Measurements from ENCODE around the gene DNAH10.

The DNAH10 gene

DNA sequence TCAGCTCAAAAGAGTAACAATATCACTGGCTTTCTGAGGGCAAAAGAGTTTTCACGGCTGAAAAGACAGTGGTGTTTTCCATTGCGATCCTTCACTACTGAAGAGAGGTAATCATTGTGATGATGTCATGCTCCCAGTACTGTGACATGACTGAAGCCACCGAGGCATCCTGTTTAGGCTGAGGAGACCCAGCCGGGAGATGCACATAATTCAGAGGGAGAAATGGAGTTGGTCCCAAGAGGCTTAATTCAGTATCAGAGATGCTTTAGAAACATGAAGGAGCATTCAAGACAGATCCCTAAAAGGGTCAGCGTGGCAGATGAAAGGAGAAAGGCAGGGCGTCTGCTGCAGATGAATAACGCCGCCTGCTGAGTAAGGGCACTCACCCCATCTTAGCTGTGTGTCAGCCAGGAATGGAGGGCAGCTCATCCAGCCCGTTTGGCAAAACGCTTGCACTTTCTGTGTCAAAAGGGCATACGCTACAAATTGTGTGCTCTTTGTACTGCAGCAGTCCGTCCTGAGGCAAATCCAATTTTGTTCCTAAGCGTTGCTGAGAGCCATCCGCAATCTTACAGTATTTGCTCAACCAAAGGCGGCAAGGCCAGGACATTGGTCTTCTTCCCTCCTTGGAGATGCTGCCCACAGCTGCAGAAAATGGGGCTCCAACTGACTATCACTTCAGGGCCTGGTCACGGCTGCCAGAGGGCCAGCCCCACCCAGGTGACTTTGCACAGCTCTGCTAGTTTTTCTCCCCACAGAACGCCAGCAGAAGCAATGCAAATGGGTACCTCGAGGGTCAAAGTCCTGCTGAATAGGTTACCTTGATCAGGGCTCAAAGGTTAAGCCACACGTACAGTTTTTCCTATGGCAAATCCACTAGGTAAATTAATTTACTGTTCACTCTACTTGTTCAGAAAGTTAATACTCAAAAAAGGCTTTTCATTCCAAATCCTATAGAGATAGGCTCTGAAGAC lies 187.0 kb downstream of the DNAH10 start:
- DNase-seq = no peak

DNA sequence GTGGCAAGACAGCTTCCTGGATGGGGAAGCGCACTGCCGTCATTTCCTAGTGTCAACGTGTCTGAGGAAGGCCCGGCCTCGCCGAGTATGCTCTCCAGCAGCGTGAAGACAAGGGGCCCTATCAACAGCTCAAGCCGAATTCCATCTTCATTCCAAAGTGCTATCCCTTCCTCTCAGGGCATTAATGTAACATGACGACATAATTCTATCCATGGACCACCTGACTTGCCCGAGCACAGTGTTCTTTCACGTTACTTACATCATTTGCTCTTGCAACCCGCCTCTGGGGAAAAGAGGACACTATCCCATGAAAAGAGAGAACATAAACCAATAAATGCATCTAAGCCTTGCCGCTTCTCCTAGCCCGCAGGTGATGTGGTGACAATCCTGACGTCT lies 187.7 kb downstream of the DNAH10 start:
- no peak for DNase-seq

DNA sequence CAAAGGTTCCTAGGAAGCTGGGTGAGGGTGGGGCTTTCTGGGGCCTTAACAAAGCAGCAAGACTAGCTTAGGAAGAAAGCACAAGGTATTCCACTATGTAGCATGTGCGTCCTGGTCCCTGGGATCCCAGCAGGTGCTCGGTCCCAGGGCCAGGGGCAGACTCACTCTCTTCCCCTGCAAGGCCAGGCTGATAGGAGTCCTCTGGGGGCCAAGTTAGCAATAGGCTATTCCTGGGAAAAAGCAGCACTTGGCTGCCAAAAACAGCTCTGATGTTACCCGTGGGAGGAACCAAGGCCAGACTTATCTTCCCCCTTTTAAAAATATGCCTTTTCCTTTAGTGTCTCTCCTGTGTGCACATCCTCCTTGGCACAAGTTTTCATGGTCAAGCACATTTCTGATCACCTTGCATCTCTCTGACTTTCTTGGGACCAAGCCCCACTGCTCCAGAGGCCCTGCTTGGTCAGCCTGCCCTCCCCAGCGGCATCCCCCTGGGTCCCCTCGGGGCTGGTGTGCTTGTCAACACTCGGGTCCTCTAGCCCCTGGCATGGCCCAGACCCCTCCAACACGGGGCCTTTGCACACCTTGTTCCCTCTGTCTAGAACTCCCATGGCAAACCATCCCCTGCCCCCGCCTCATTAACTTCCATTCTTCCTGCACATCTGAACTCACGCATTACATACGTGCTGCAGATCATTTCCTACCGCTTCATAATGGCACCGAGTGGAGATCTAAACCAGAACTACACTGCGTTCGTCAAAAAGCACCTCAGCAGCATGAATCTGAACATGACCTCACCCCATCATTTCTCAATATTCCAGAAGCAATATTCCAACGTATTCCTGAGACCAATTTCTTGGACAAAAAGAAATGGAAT lies 188.6 kb downstream of the DNAH10 start:
- DNase-seq = no peak

DNA sequence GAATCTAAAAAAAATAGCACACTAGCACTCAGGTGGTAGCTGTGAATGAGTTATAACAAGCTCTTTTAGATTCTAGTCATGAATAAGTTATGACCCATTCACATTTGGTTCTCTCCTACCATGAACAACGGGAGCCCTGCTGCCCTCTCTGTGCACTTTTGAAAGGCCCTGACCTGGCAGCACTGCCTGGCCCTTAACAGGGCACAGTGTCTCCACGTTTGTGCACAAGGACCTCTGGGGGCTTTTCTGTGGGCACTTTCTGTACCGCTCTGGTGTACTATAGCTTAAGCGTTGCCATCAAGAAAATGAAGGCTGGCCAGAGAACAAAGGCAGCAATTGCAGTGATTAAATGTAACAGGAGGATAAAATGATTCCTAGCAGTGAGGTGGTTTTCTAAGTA lies 189.4 kb downstream of the DNAH10 start:
- no peak for DNase-seq

DNA sequence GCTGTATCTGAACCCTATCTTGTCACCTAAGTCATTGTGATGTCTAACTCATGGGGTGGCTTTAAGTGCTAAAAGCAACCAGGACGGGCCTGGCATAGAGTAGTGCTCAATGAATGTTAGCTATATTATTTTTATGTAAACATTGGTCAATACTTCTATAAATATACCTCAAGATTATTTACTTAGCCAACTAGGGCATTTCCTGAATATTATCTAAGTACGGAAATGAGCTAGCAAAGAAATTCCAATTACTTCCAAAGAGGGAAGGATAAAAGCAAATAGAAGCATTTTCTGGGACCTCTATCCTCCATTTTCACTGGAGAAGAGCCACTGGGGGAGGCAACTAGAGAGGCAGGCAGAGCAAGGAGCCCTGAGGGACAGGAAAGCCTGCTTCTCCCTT lies 189.9 kb downstream of the DNAH10 start:
- DNase-seq = no peak

DNA sequence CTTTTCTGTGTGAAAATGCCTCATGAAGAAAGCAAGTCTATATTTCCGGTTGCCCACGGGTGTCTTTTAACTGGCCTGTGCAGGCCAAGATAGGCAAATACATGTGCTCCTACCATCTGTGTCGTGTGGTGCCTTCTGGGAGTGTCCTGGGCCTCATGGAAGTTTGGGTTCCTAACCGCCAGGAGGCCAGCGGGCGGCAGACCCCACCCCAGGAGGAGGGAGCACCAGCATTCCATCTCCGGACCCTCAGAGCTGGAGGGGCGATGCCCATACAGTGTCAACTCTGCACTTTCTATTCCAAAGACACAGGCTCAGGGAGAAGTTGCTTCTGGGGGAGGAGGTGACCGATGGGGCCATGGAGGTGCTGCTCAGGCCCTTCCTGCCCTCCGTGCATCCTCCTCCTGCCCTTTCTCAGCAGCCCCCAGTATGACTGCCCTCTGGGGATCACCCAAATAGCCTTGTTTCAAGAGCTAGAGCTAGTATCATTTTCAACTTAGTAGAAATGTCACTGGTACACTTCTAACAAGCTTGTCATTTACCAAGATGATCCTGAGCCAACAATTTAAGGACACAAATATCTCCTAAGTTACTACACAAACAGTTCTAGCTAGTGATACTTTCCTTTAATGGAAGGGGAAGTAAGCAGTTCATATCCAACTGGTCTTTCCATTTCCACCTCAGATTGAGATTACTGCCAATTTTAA lies 192.7 kb downstream of the DNAH10 start:
- no peak for DNase-seq

DNA sequence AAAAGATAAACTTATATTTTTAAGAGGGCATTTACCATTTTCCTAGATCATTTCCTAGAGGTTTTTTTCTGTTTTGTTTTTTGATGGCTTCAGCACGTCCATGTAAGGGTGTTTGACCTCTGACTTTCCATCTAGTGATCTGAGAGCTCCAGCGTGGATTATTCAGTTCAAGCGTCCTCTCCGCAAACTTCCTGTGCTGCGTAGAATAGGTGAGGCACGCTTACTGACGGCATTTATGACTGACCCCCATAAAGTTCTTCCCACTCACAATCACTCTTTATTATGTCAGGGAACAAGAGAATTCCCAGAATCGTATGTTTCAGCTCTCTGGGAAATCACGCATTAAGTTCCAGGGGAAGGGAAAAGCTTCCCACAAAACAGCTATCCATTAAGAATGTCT lies 194.1 kb downstream of the DNAH10 start:
- DNase-seq = no peak

DNA sequence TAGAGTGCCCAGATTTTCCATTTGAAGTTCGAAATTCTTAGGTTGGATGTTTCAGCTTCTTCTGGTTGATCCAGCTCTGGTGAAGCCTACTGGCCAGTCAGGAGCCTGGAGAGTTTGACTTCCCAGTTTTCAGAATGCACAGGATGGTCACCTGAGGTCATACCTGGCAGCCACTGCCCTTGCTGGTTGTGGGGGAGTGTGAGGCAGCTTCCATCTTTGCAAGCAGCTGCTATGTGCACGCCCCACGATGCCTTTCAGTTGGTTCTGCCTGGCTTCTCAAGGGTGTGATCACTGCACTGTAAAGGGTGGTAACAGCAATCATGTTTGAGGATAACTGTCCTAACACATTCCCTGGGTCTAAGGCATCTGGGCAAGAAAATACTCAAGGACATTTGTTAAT lies 195.1 kb downstream of the DNAH10 start:
- DNase-seq = no peak

DNA sequence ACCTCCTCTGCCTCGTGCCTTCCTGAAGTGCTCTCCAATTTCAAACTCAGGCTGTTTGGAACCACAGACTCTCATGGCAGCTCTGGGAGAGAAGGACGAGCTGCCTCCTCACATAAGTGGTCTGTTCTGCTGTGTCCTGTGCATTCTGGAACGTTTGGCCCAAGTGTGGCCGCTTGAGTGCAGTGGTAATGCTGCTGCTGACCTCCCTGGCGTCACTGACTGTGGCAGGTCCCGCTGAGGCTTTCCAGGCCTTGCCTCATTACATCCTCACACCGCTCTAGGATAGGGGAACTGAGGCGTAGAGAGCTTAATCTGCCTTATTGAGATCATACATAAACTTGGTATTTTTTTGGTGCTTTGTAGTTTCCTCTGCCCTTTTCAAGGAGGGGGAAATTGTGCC lies 196.4 kb downstream of the DNAH10 start:
- no peak for DNase-seq

DNA sequence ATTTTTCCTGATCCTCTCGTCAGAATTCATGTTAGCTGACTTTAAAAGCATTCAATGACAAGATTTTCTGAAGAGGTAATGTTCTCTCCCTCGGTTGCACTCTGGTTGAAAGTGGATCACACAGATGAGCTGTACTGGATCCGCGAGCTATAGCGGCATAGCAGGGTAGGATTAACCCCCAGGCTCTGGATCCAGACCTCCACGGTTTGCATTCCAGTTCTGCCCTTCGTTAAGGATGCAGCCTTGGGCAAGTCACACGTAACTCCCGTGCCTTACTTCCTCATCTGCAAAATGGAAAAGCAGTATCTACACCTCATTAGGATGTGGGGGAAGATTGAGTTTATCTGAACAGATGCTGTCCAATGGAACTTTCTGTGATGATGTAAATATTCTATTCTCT lies 196.8 kb downstream of the DNAH10 start:
- DNase-seq = no peak

DNA sequence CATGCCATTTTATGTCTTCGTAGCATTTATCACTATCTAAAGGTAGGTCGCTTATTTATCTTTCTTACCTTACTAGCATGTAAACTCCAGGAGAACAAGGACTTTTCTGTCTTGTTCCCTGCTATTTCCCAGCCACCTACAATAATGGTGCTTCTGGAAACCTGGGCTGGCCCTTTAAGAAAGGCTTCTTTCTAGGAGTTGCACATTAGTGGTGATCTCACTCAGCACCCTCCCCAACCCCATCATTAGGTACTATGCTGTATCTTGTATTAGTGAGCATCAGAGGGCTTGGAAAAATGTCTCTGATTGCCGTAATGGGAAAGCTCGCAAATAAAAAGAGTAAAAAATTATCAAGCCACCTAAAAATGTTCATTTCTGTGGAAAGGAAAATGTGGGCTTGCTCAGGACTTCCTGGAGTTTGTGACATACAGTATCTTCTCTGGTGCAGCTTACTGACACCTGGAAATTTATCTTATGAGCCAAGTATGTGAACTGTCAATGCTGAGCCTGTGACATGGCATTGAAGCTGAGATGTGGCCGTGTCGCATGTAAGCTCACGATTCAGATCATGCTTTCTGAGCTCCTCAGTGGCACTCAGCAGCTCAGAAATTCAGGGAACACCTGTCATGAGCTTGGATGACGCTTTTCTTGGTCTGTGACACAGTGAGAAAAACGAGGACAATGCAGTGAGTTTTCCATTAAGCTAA lies 198.1 kb downstream of the DNAH10 start:
- DNase-seq = no peak

DNA sequence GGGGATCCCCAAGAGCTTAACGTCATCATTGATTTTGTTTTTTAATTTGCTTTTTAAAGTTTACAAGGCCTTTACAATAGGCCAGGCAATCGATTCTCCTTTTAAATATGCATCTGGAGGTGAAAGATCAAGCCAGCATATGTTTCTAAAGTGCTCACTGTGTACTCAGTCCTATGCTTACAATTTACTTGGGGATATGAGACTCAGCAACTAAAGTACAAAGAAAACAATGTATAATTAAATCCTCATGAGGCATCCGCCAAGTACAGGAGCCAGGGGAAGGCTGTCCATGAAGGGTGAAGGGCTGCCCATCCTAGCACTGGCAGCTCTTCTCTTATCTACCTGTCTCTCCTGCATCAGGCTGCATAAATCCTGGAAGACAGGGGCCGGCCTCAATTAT lies 198.8 kb downstream of the DNAH10 start:
- DNase-seq = no peak

DNA sequence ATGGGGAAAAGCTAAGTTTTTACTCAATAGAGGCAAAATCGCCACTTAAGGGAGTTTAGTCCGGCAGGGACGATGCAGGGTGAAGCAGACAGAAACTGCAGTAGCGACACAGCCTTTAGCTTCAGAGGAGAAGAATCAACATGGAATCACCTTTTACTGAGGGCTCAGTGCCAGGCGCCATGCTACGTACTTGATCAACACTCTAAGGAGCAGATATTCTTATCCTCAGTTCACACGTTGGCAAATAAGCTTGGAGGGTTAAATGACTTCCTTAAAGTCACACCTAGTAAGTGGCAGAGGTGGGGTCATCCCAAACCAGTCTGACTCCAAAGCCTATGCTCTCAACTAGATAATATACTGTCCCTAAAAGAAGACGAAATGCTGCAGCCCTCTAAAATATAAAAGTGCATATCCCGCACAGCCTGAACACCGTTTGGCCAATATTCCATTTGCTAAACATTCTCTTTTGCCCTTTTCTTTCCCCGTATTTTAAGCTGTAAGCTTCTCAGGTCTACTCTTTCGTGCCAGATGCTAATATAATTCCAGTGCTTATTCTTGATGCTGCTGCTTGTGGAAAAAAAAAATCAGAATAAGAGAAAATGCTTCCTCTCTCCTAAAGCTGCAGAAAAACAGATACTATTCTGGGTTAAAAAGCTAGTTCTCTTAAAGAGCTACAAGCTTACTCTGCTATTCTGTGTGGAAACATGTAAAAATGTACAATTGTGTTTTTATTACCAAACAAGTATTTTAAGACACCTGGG lies 199.7 kb downstream of the DNAH10 start:
- no peak for DNase-seq

DNA sequence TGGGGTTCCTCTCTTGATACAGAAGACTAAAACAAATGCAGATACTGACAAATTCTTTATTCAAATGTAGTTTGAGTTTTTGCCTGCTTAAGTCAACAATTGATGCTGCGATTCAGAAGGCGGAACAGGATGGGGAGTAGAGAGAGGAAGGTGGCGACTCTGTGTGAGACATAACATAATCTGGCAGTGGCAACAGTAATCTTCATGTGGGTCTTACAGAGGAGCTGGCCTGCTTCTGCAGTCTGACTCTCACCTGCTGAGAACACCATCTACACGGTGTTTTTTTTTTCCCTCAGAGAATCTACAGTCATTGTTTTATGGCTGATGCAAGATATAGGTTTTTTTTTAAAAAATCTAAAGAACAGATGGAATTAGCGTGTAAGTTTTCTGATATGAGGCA lies 200.4 kb downstream of the DNAH10 start:
- no peak for DNase-seq

DNA sequence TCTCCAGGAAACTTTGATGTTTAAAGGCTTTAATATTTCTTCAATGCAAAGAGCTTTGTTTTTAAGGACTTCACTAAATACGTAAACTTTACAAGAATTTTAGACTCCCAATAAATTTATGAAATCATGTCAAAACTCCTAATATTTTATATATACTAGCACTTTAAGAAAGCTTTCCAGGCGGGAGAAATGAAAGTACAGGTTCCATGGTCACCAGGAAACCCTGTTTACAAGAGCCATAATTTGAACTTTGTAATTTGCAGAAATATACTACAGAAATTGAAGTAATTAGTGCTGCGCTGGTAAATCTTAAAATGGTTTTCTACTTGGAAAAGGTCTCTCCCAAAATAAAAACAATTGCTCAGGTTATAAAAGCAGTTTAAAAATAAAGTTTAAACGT lies 201.7 kb downstream of the DNAH10 start:
- DNase-seq = no peak

DNA sequence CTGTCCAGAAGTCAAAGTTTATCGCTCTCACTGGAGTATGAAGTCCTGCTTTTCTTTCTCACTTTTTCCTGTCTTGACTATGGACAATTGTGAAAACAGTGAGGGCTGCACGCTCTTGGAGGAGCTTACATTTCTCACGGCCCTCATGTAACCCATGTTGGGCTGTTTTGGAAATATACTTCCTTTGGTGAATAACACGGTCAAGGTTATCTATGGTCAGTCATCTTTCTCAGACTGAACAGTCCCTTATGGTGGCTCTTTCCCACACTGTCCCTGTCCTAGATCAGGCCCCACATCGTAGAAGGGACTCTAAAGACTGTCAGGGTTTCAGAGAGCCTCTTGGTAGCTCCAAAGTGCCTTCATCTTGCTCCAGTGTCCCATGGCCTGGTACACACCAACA lies 203.3 kb downstream of the DNAH10 start:
- no peak for DNase-seq

DNA sequence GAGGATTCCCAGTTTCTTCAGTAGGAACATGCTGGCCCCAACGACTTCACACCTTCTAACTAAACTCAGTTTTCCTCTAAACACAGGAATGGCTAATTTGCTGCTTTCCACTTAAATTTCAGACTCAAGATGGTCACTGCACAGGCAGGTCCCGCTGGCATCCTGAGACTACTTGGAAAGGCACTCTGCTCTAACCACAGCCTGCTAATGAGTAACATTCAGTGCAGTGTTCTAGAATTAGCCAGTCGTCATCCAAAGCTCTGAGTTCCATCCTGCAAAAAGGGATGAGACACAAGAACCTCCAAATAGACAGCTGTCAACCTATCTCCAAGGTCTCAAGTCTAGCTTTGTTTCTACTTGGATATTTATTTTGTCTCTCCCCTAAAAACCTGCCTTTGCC lies 204.5 kb downstream of the DNAH10 start:
- peak; percentile 75 for DNase-seq

DNA sequence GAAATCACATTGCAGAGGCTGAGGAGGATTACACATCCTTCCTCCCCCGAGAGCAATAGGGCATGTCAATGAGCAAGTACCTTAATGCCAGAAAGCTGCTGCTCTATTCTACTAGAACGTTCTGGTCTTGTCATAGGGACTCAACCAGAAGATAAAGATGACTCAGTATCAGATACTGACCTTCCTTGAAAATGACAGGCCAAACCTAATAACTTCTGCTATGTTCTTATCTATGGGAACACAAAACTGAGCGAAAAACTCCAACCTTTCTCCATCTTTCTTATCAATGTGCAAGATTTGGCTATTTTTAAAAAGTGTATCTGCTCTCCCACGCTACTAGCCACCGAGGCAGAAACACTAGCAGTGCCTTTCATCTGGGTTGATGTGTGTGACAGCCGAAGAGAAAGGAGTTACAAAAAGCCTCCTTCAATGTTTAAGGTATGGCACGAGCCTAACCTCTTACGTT lies 205.1 kb downstream of the DNAH10 start:
- no peak for DNase-seq

DNA sequence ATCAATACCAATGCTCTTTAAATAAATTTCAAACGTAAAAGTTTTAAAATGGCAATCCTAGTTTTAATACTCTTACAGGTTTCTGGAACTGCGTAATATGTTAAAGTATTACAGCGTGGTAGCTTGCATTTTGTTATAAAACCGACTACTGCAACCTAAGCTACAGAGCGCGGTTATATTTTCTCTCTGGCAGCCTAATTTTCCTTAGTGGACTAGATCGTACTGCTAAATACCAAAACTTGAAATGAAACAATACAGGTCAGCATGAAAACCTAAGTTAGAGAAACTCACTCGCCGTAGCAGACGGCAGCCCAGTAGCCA lies 209.3 kb downstream of the DNAH10 start:
- peak; percentile 19 for DNase-seq

DNA sequence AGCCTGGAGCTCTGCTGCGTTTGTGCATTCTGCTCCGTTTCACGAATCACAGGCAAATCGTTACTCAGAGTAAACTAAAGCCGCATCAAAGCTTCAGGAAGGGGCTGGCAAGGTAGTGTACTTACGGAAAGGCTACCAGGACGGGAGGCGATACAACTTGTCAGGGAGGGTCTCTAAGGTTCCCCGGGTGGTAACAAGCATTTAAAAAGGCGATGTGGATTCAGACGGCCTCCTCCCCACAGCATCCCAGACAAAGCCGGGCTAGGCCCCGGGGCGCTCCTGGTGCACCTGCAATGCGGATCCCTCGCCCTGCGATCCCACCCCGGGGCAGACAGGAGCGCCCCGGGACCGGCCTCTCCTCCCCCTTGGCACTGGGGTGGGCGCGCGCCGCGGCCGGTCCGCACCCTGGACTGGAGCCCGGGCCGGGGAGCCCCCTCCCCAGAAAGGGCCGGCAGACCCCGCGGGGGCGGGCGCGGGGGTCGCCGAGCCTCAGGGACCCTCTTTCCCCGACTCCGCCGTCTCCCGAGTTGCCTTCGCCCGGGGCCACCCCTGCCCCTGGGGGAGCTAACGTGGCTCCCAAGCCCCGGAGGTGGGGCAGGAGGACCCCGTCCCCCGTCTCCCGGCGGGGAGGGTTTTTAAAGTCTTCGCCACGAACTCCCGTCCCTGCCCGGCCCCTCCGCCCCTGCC lies 209.8 kb downstream of the DNAH10 start:
- DNase-seq = no peak
